Gastroesophageal sphincter (tissue), 4 donors: ENCODE results near the gene EBF4. TPM values are rescaled to one million over a fixed set of nuclear protein-coding genes. Genes with fewer than 3 reads are reported as not detected.

Experiments
- ATAC-seq: fragments of 150-250 bp; one replicate; pipeline ENCODE4 v1.9.1; 2016; ENCODE audit warnings: mild to moderate bottlenecking, moderate library complexity
- H3K27ac ChIP-seq, 4 donors: fragments of 200-600 bp; sonication (generic) in 3 of 4; 1 replicate in 3 of 4; 2 replicates in 1 of 4; pipeline ENCODE4 v1.5.1; 2016 to 2019
- H3K27me3 ChIP-seq: fragments of 200-600 bp; sonication (generic); one replicate; pipeline ENCODE4 v1.5.1; 2019
- H3K36me3 ChIP-seq, 2 donors: fragments of 200-600 bp; sonication (generic); one replicate each; pipeline ENCODE4 v1.5.1; 2019; ENCODE audit warnings: control low read depth in 1 of 2
- H3K4me1 ChIP-seq, 3 donors: fragments of 200-600 bp; sonication (generic); 1 replicate in 2 of 3; 2 replicates in 1 of 3; pipeline ENCODE4 v1.5.1; 2016 to 2019; ENCODE audit warnings: control low read depth in 2 of 3
- H3K4me3 ChIP-seq, 2 donors: fragments of 200-600 bp; sonication (generic); one replicate each; pipeline ENCODE4 v1.5.1; 2019; ENCODE audit warnings: mild to moderate bottlenecking in 1 of 2, moderate library complexity in 1 of 2
- H3K9me3 ChIP-seq, 3 donors: fragments of 200-600 bp; sonication (generic); one replicate each; pipeline ENCODE4 v1.5.1; 2017 to 2019; ENCODE audit warnings: control low read depth in 2 of 3
- EP300 ChIP-seq: sonication (generic); formaldehyde crosslinking; IDR thresholded peaks from one replicate; pipeline ENCODE4 v1.6.1; 2017; ENCODE audit warnings: antibody characterized with exemption, mild to moderate bottlenecking
- POLR2A ChIP-seq, 2 donors: fragments of 450-650 bp; IDR thresholded peaks; one replicate each; pipeline ENCODE4 v1.6.1; 2017; ENCODE audit warnings: antibody characterized with exemption in 2 of 2, mild to moderate bottlenecking in 2 of 2, moderate library complexity in 1 of 2
- POLR2AphosphoS5 ChIP-seq: sonication (generic); formaldehyde crosslinking; IDR thresholded peaks from one replicate; pipeline ENCODE4 v1.6.1; 2017; ENCODE audit warnings: antibody characterized with exemption
- WGBS, 2 donors: methylation state at CpG; one replicate each; pipeline ENCODE4 v1.1.5; 2018; ENCODE audit warnings: low coverage in 1 of 2; 5-methylcytosine and 5-hydroxymethylcytosine counted together
- small RNA-seq, 4 donors: library from RNA; depleted of rRNA; stranded (forward); fragments of <200 nt; gene quantifications; one replicate each; pipeline ENCODE3, GENCODE V24; 2016
- total RNA-seq, 4 donors: library from RNA; depleted of rRNA; stranded (reverse); fragments of >200 nt; gene quantifications; one replicate each; pipeline ENCODE4 v1.1.0, GENCODE V29; 2016
- TF ChIP-seq, protein P1 (sequence below), 4 experiments: fragments of 200-600 bp in 2 of 4; fragments of 450-650 bp in 2 of 4; sonication (generic) in 1 of 4; IDR thresholded peaks; one replicate each; pipeline ENCODE4 v1.5.1; 2017 to 2019; ENCODE audit warnings: antibody characterized with exemption in 4 of 4, mild to moderate bottlenecking in 2 of 4, moderate library complexity in 2 of 4

The EBF4 gene
- total RNA-seq, 4 donors from 2014 or later = 14.5 to 36.6 (median 19.6) TPM

DNA sequence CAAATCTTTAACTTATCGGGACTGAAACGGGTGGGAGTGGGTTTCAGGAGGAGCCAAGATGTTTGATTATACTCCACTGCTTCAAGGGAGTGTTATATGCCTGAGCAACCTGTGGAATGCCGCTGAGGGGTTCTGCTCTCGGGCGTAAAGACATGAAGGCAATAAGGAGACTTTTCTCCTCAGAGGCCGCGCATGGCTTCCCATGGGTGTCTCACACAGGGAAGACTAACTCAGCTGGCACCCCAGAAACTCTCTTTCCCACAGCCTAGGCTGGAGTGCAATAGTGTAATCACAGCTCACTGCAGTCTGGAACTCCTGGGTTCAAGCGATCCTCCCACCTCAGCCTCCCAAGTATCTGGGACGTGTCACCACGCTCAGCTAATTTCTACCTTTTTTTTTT lies 117.1 kb downstream of the EBF4 start:
- 79 to 89% methylated on average over 5 to 8 of the region's 10 CpGs for WGBS, 2 donors
- Histone ChIP-seq H3K4me1 (peaks cover 0 to 12% (median 0%) of the 10 kb centered on the region in 3 donors), H3K27me3 (peaks cover 94% of the 10 kb centered on the region), H3K27ac (no peak overlapping the region), H3K36me3 (no peaks in the 10 kb centered on the region), H3K4me3 (no peak overlapping the region), H3K9me3 (peaks cover 0 to 17% (median 0%) of the 10 kb centered on the region in 3 donors)
- no peak for ATAC-seq
- no peak for TF ChIP-seq POLR2A (IDR thresholded peaks at IDR 0.05)
- TF ChIP-seq EP300 = no peak
- TF ChIP-seq, protein P1, sequence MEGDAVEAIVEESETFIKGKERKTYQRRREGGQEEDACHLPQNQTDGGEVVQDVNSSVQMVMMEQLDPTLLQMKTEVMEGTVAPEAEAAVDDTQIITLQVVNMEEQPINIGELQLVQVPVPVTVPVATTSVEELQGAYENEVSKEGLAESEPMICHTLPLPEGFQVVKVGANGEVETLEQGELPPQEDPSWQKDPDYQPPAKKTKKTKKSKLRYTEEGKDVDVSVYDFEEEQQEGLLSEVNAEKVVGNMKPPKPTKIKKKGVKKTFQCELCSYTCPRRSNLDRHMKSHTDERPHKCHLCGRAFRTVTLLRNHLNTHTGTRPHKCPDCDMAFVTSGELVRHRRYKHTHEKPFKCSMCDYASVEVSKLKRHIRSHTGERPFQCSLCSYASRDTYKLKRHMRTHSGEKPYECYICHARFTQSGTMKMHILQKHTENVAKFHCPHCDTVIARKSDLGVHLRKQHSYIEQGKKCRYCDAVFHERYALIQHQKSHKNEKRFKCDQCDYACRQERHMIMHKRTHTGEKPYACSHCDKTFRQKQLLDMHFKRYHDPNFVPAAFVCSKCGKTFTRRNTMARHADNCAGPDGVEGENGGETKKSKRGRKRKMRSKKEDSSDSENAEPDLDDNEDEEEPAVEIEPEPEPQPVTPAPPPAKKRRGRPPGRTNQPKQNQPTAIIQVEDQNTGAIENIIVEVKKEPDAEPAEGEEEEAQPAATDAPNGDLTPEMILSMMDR (IDR thresholded peaks at IDR 0.05) = no peak
- TF ChIP-seq POLR2AphosphoS5 = no peak

Small RNA genes within 50 kb of the gene (small RNA-seq; reads per million reads assigned to genes)
- 0 reads per million in 4 donors for gene SNORA51
- gene SNORD110 = 0 reads per million in 4 donors
- 0 reads per million in 4 donors for gene SNORD56
- 0 reads per million in 4 donors for gene SNORD57
- 0 reads per million in 4 donors for gene SNORD86

Other genes with a start within 250 kb of the EBF4 start
- gene SNRPB, start 222.0 kb upstream of the EBF4 start, total RNA-seq = 100 to 1,000 TPM; 154 to 212 (median 204) TPM
- gene ZNF343, start 183.9 kb upstream of the EBF4 start, total RNA-seq = 10 to 100 TPM; 10.3 to 16.8 (median 12.5) TPM
- under 1 TPM in 2 of 4 donors, not detected in 2; 0.15 to 0.35 TPM for gene TMC2, start 156.2 kb upstream of the EBF4 start, total RNA-seq
- gene NOP56, start 40.1 kb upstream of the EBF4 start, total RNA-seq = 100 to 1,000 TPM in 1 of 4 donors, 10 to 100 TPM in 3; 44.8 to 108 (median 54.6) TPM
- 100 to 1,000 TPM; 103 to 158 (median 116) TPM for gene IDH3B, start 28.6 kb upstream of the EBF4 start, total RNA-seq
- 1 to 10 TPM in 3 of 4 donors, not detected in 1; 1.9 to 7.1 (median 2.3) TPM for gene CPXM1, start 107.8 kb downstream of the EBF4 start, total RNA-seq
- gene C20orf141, start 122.2 kb downstream of the EBF4 start, total RNA-seq = not detected
- under 1 TPM in 1 of 4 donors, not detected in 3; 0.15 TPM for gene TMEM239, start 123.6 kb downstream of the EBF4 start, total RNA-seq
- gene PCED1A, start 147.9 kb downstream of the EBF4 start, total RNA-seq = 10 to 100 TPM; 13.8 to 23.2 (median 16.7) TPM
- gene VPS16, start 148.0 kb downstream of the EBF4 start, total RNA-seq = 10 to 100 TPM; 22.1 to 44.0 (median 30.7) TPM
- gene PTPRA, start 180.7 kb downstream of the EBF4 start, total RNA-seq = 10 to 100 TPM; 54.1 to 85.4 (median 67.0) TPM